ENCODE data around the gene NXT1. TPM values are rescaled to one million over a fixed set of nuclear protein-coding genes. Genes with fewer than 3 reads are reported as not detected.

NXT1 gene
- total RNA-seq, 1 experiment from 2014 or later: 34.1 TPM

DNA sequence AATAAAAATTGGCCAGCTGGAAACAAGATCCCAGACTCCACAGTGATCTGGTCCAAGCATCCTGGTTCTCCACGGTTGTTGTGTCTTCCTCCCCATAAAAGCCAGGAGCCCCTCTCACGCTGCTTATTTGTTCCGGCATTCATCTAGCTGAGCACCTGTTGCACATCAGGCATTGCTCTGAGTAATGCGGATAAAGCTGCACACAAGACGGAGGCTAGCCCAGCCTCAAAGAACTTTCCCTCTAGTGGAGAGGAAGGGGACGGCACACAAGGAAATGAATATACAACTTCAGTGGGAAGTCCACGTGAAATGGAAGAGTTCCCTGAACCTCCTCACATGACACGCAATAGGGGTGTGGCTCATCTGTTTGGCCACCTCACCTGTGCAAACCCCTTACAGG is 30.3 kb upstream of the NXT1 start:
- H3K36me3 Mint-ChIP-seq (ENCODE audit: insufficient read depth, unreplicated experiment): no peaks in the 10 kb centered on the region
- Histone ChIP-seq H3K9me3 (no peaks in the 10 kb centered on the region), H3K36me3 (ENCODE audit: control insufficient read depth, insufficient read depth, low read length) (no peaks in the 10 kb centered on the region; the same call in 1 of the 2 replicates), H3K4me1 (no peaks in the 10 kb centered on the region), H3K4me3 (ENCODE audit: low read depth, low read length) (no peak overlapping the region), H3K27me3 (replicated peaks; ENCODE audit: control insufficient read depth, insufficient read depth, low read length) (no peaks in the 10 kb centered on the region)
- BruUV-seq (replicated peaks): no TSS peak
- CTCF ChIA-PET: interaction anchor here (0.8 to 2.8 kb wide), 3 partner anchors 20 to 119 kb away, joined by 3 to 19 read pairs (median 4); no protein-coding TSS in a partner anchor
- peak; percentile 58 to 63 for TF ChIP-seq CTCF (IDR thresholded peaks at IDR 0.05; ENCODE audit: insufficient read depth in 1 of 2, low read depth in 1 of 2, low read length in 1 of 2, severe bottlenecking in 1 of 2, unreplicated experiment in 1 of 2)
- peaks cover 2% of the 10 kb centered on the region for H3K4me1 Mint-ChIP-seq (ENCODE audit: low read depth, unreplicated experiment)
- peak in 1 of 2 experiments; percentile 39 for DNase-seq
- H3K27ac Mint-ChIP-seq (ENCODE audit: unreplicated experiment): no peak overlapping the region
- peaks cover 10% of the 10 kb centered on the region for H3K9me3 Mint-ChIP-seq (ENCODE audit: unreplicated experiment)
- intact Hi-C loops (cut with micrococcal nuclease; ENCODE audit: unreplicated experiment): no loop called here
- no peak overlapping the region for H3K4me3 Mint-ChIP-seq (ENCODE audit: unreplicated experiment)
- POLR2A ChIA-PET: no interaction called here
- no peaks in the 10 kb centered on the region for H3K27me3 Mint-ChIP-seq (ENCODE audit: insufficient read depth, unreplicated experiment)

- no peak for DNase-seq
- H3K4me1 ChIP-seq: peaks cover 10% of the 10 kb centered on the region; the same call in 1 of the 2 replicates
- Mint-ChIP-seq H3K4me1 (ENCODE audit: low read depth, unreplicated experiment) (no peaks in the 10 kb centered on the region), H3K4me3 (ENCODE audit: unreplicated experiment) (no peak overlapping the region), H3K9me3 (ENCODE audit: unreplicated experiment) (no peaks in the 10 kb centered on the region), H3K36me3 (ENCODE audit: insufficient read depth, unreplicated experiment) (no peaks in the 10 kb centered on the region), H3K27me3 (ENCODE audit: insufficient read depth, unreplicated experiment) (no peaks in the 10 kb centered on the region), H3K27ac (ENCODE audit: unreplicated experiment) (no peak overlapping the region)
- ChIA-PET POLR2A (no interaction called here), CTCF (interaction anchor here (0.8 kb wide), 1 partner anchor 25 kb away, joined by 3 read pairs; no protein-coding TSS in a partner anchor)
- no TSS peak for BruUV-seq (replicated peaks)
- H3K4me3 ChIP-seq (ENCODE audit: low read depth, low read length): no peak overlapping the region
- H3K36me3 ChIP-seq (ENCODE audit: control insufficient read depth, insufficient read depth, low read length): no peaks in the 10 kb centered on the region; the same call in 1 of the 2 replicates
- intact Hi-C loops (cut with micrococcal nuclease; ENCODE audit: unreplicated experiment): no loop called here
- H3K9me3 ChIP-seq: no peaks in the 10 kb centered on the region; the same call in 1 of the 2 replicates
- H3K27me3 ChIP-seq (replicated peaks; ENCODE audit: control insufficient read depth, insufficient read depth, low read length): no peaks in the 10 kb centered on the region
- TF ChIP-seq CTCF (IDR thresholded peaks at IDR 0.05; ENCODE audit: insufficient read depth in 1 of 2, low read depth in 1 of 2, low read length in 1 of 2, severe bottlenecking in 1 of 2, unreplicated experiment in 1 of 2): no peak
Measured at GRCh38 chr20:23325107-23325506, 25.5 kb upstream of the NXT1 start.

DNA sequence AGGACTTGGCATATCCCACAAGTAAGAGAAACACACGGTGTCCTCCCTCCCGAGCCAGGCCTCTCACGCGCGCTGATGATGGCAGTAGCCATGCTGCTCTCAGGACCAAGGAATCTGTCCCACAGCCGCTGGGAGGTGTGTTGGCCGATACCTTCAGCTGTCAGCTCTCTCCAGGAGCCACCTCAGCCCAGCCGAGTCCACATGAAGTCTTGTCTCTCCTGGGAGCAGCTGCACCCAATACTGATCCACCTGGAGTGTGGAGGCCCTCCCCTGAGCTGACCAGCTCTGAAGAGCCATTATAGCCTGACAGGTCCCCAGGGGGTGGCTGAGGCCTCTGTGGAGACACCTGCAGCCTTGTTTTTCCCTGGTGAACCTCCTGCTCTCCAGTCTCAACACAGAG is 23.8 kb upstream of the NXT1 start:
- no peaks in the 10 kb centered on the region for H3K36me3 ChIP-seq (ENCODE audit: control insufficient read depth, insufficient read depth, low read length)
- no peaks in the 10 kb centered on the region; the same call in 1 of the 2 replicates for H3K9me3 ChIP-seq
- peaks cover 10% of the 10 kb centered on the region; the same call in 1 of the 2 replicates for H3K4me1 ChIP-seq
- ChIA-PET POLR2A (no interaction called here), CTCF (no interaction called here)
- TF ChIP-seq CTCF (IDR thresholded peaks at IDR 0.05; ENCODE audit: insufficient read depth in 1 of 2, low read depth in 1 of 2, low read length in 1 of 2, severe bottlenecking in 1 of 2, unreplicated experiment in 1 of 2): no peak
- no peak overlapping the region for H3K4me3 ChIP-seq (ENCODE audit: low read depth, low read length)
- H3K27ac Mint-ChIP-seq (ENCODE audit: unreplicated experiment): no peak overlapping the region
- BruUV-seq (replicated peaks): no TSS peak
- H3K27me3 Mint-ChIP-seq (ENCODE audit: insufficient read depth, unreplicated experiment): no peaks in the 10 kb centered on the region
- no peaks in the 10 kb centered on the region for H3K36me3 Mint-ChIP-seq (ENCODE audit: insufficient read depth, unreplicated experiment)
- H3K4me3 Mint-ChIP-seq (ENCODE audit: unreplicated experiment): no peak overlapping the region
- no peaks in the 10 kb centered on the region for H3K4me1 Mint-ChIP-seq (ENCODE audit: low read depth, unreplicated experiment)
- DNase-seq: no peak
- intact Hi-C loops (cut with micrococcal nuclease; ENCODE audit: unreplicated experiment): no loop called here
- H3K9me3 Mint-ChIP-seq (ENCODE audit: unreplicated experiment): no peaks in the 10 kb centered on the region
- no peaks in the 10 kb centered on the region for H3K27me3 ChIP-seq (replicated peaks; ENCODE audit: control insufficient read depth, insufficient read depth, low read length)

Measured in Caco-2 (cell line).